Measurements from ENCODE around the gene ALPI. TPM values are rescaled to one million over a fixed set of nuclear protein-coding genes. Genes with fewer than 3 reads are reported as not detected.

ALPI gene
- total RNA-seq, 2 experiments from 2014 or later: not detected

DNA sequence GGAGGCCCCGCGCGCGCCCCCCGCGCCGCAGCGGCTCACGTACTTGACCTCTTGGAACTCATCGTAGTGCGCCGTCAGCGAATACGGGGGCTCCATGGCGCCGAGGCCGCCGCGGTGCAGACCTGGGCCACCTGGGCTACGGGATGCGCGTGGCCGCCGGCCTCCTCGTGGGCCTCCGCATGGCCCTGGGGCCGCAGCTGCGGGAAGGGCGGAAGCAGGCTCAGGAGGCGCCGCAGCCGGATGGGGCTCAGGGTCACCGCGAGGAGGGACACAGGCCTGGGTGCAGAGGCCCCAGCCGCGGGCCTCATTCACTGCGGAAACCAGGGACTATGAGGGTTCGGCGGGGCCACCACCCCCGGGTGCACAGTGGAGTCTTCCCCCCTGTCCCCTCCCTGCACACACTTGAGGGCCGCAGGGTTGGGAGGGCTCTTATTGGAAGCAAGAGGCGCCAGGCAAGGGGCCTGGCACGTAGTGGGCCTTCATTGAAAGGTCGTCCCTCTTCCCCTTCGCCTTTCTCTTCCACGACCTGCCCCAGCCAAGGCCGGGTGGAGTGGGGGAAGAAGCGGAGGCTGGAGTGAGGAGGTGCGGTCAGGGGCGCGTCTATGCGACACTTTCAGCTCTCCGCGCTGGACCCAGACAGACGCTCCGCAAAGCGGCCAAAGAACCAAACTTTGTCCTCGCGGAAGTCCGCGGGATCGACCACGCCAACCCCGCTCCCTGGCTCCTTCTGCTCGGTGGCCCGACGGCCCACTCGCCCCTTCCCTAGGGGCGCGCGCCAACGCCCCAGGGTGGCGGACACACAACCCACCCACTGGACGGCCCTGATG, 30.8 kb downstream of the ALPI start:
- CTCF ChIA-PET (ENCODE audit: unreplicated experiment): no interaction called here
- Histone ChIP-seq H3K79me2 (ENCODE audit: insufficient read depth, low read depth, low read length) (no peaks in the 10 kb centered on the region), H3K27ac (ENCODE audit: low read depth, low read length, poor library complexity, severe bottlenecking) (no peak overlapping the region), H3K36me3 (ENCODE audit: insufficient read depth, low read length) (no peaks in the 10 kb centered on the region), H3K4me3 (ENCODE audit: low read depth, low read length, poor library complexity, severe bottlenecking) (no peak overlapping the region), H3K4me2 (ENCODE audit: low read length) (no peak overlapping the region), H2AFZ (ENCODE audit: low read length) (no peak overlapping the region), H3K9me3 (ENCODE audit: low read length) (no peaks in the 10 kb centered on the region), H3K4me1 (ENCODE audit: insufficient read depth, low read length, poor library complexity, severe bottlenecking) (no peaks in the 10 kb centered on the region), H4K20me1 (ENCODE audit: insufficient read depth, low read length) (no peaks in the 10 kb centered on the region), H3K9me2 (ENCODE audit: insufficient read depth, low read length) (no peaks in the 10 kb centered on the region)
- intact Hi-C loops (cut with micrococcal nuclease; ENCODE audit: unreplicated experiment): no loop called here
- POLR2A ChIA-PET: no interaction called here
- no peak for TF ChIP-seq EZH2phosphoT487 (IDR thresholded peaks at IDR 0.05; ENCODE audit: borderline replicate concordance, low read depth, low read length)
- TF ChIP-seq, protein P1, sequence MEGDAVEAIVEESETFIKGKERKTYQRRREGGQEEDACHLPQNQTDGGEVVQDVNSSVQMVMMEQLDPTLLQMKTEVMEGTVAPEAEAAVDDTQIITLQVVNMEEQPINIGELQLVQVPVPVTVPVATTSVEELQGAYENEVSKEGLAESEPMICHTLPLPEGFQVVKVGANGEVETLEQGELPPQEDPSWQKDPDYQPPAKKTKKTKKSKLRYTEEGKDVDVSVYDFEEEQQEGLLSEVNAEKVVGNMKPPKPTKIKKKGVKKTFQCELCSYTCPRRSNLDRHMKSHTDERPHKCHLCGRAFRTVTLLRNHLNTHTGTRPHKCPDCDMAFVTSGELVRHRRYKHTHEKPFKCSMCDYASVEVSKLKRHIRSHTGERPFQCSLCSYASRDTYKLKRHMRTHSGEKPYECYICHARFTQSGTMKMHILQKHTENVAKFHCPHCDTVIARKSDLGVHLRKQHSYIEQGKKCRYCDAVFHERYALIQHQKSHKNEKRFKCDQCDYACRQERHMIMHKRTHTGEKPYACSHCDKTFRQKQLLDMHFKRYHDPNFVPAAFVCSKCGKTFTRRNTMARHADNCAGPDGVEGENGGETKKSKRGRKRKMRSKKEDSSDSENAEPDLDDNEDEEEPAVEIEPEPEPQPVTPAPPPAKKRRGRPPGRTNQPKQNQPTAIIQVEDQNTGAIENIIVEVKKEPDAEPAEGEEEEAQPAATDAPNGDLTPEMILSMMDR (conservative IDR thresholded peaks at IDR 0.05; ENCODE audit: low read length): no peak
- BruUV-seq (replicated peaks): no TSS peak
- DNase-seq (ENCODE audit: low spot score): no peak

GRCh38 chr2:232487385-232488096, 31.6 kb downstream of the ALPI start, which contains the start of gene ECEL1:
TSS of gene ECEL1 (minus strand) at chr2:232487834. CDS start at chr2:232486653, 1,181 bp downstream.
- Histone ChIP-seq H3K36me3 (ENCODE audit: insufficient read depth, low read length) (no peaks in the 10 kb centered on the region), H3K4me2 (ENCODE audit: low read length) (no peak within 1 kb of the TSS), H3K4me1 (ENCODE audit: insufficient read depth, low read length, poor library complexity, severe bottlenecking) (no peaks in the 10 kb centered on the region), H2AFZ (ENCODE audit: low read length) (no peak within 1 kb of the TSS), H4K20me1 (ENCODE audit: insufficient read depth, low read length) (no peaks in the 10 kb centered on the region), H3K4me3 (ENCODE audit: low read depth, low read length, poor library complexity, severe bottlenecking) (no peak within 1 kb of the TSS), H3K79me2 (ENCODE audit: insufficient read depth, low read depth, low read length) (no peaks in the 10 kb centered on the region), H3K9me2 (ENCODE audit: insufficient read depth, low read length) (no peaks in the 10 kb centered on the region), H3K27ac (ENCODE audit: low read depth, low read length, poor library complexity, severe bottlenecking) (no peak within 1 kb of the TSS), H3K9me3 (ENCODE audit: low read length) (no peaks in the 10 kb centered on the region)
- TF ChIP-seq, protein P1 (conservative IDR thresholded peaks at IDR 0.05; ENCODE audit: low read length): no peak
- intact Hi-C loops (cut with micrococcal nuclease; ENCODE audit: unreplicated experiment): no loop called here
- no peak for DNase-seq (ENCODE audit: low spot score)
- no TSS peak for BruUV-seq (replicated peaks)
- POLR2A ChIA-PET: no interaction called here
- CTCF ChIA-PET (ENCODE audit: unreplicated experiment): no interaction called here

Data from OCI-LY7 (cell line).